GM12878 (cell line): ENCODE measurements around the gene ABR.

Source experiments
- ATF3 ChIP-seq: IDR thresholded peaks from 2 replicates; pipeline ENCODE4 v1.6.1; 2011; ENCODE audit warnings: low read depth, mild to moderate bottlenecking, low read length, moderate library complexity, borderline replicate concordance; ENCODE audit errors: extremely low read depth
- EZH2 ChIP-seq: IDR thresholded peaks from 2 replicates; pipeline ENCODE4 v1.6.1; 2012; ENCODE audit warnings: low read depth, mild to moderate bottlenecking, control low read depth, inconsistent platforms, low read length, borderline replicate concordance; ENCODE audit not compliant: control insufficient read depth
- FOXM1 ChIP-seq: IDR thresholded peaks from 2 replicates; pipeline ENCODE4 v1.6.1; 2012; ENCODE audit warnings: low read depth, mild to moderate bottlenecking, inconsistent platforms, low read length, moderate library complexity
- MXI1 ChIP-seq: fragments of 150-350 bp; IDR thresholded peaks from 2 replicates; pipeline ENCODE4 v1.6.1; 2011; ENCODE audit warnings: low read depth, mild to moderate bottlenecking, inconsistent platforms, low read length, improper control_type of control experiment
- SP1 ChIP-seq: IDR thresholded peaks from one replicate; pipeline ENCODE4 v1.6.1; 2011; ENCODE audit warnings: low read depth, low read length
- SPI1 ChIP-seq: IDR thresholded peaks from 2 replicates; pipeline ENCODE4 v1.6.1; 2011; ENCODE audit warnings: low read depth, mild to moderate bottlenecking, low read length, moderate library complexity, borderline replicate concordance; ENCODE audit not compliant: insufficient read depth
- STAT1 ChIP-seq: fragments of 450-650 bp; conservative IDR thresholded peaks from 2 replicates; pipeline ENCODE4 v1.6.1; 2014; ENCODE audit warnings: antibody characterized with exemption, mild to moderate bottlenecking
- TF ChIP-seq, protein P1 (sequence below), 3 experiments: IDR thresholded peaks in 2 of 3; conservative IDR thresholded peaks in 1 of 3; 2 replicates each; pipeline ENCODE4 v1.5.1; 2011; ENCODE audit warnings: low read depth in 3 of 3, low read length in 3 of 3, mild to moderate bottlenecking in 3 of 3, control low read depth in 2 of 3, moderate library complexity in 2 of 3, inconsistent platforms in 1 of 3, mixed read lengths in 1 of 3; ENCODE audit not compliant: control insufficient read depth in 2 of 3, insufficient read depth in 1 of 3; ENCODE audit errors: extremely low read depth in 1 of 3

DNA sequence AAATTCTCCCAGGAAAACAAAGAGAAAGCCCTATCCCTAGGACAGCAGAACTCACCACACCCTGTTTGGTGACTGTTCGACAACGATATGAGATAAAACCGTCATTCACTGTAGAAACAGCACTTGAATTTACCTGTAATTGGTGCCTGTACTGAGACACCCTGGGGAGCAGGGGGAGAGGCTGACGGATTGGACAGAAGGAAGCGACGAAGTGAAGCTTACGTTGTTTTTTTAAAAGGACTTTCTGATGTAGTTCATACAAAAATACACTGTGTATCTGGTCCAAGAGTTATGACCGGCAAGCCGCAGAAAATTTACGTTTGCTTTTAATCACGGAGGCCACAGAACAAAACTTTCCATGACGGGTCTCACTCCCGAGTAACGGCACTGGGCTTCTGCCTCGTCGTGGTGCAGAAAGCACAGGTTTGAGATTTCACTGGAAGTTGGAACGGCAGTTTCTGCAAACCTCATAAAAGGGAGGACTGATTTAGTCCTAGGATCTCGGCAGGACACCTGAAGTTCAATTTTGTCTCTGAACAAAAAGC is 209.9 kb downstream of the ABR start:
- TF ChIP-seq STAT1 = no peak
- no peak for TF ChIP-seq FOXM1
- no peak for TF ChIP-seq EZH2
- no peak for TF ChIP-seq ATF3
- no peak for TF ChIP-seq SPI1
- no peak for TF ChIP-seq MXI1
- TF ChIP-seq SP1 = no peak
- TF ChIP-seq, protein P1, sequence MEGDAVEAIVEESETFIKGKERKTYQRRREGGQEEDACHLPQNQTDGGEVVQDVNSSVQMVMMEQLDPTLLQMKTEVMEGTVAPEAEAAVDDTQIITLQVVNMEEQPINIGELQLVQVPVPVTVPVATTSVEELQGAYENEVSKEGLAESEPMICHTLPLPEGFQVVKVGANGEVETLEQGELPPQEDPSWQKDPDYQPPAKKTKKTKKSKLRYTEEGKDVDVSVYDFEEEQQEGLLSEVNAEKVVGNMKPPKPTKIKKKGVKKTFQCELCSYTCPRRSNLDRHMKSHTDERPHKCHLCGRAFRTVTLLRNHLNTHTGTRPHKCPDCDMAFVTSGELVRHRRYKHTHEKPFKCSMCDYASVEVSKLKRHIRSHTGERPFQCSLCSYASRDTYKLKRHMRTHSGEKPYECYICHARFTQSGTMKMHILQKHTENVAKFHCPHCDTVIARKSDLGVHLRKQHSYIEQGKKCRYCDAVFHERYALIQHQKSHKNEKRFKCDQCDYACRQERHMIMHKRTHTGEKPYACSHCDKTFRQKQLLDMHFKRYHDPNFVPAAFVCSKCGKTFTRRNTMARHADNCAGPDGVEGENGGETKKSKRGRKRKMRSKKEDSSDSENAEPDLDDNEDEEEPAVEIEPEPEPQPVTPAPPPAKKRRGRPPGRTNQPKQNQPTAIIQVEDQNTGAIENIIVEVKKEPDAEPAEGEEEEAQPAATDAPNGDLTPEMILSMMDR (IDR thresholded peaks at IDR 0.05 in 2 of 3, conservative IDR thresholded peaks at IDR 0.05 in 1 of 3; ENCODE audit: control insufficient read depth in 2 of 3, extremely low read depth in 1 of 3, insufficient read depth in 1 of 3, low read depth in 3 of 3, low read length in 3 of 3) = no peak
